Loucy (cell line): ENCODE measurements around the gene SCIN.

Experiments
- H2AFZ ChIP-seq: fragments of 200-600 bp; sonication (generic); 2 replicates; pipeline ENCODE4 v1.6.0; 2016; ENCODE audit warnings: antibody characterized with exemption, mild to moderate bottlenecking, low read length, moderate library complexity
- H3F3A ChIP-seq: fragments of 200-600 bp; 2 replicates; pipeline ENCODE4 v1.6.0; 2016; ENCODE audit warnings: antibody characterized with exemption, low read depth, mild to moderate bottlenecking
- H3K27me3 ChIP-seq: fragments of 200-600 bp; sonication (generic); 2 replicates; pipeline ENCODE4 v1.6.1; 2014; ENCODE audit warnings: low read length, mild to moderate bottlenecking; ENCODE audit not compliant: insufficient read depth, poor library complexity, severe bottlenecking
- H3K36me3 ChIP-seq: fragments of 200-600 bp; sonication (generic); 2 replicates; pipeline ENCODE4 v1.6.1; 2016; ENCODE audit warnings: low read length; ENCODE audit not compliant: insufficient read depth
- H3K4me1 ChIP-seq: fragments of 200-600 bp; sonication (generic); 2 replicates; pipeline ENCODE4 v1.5.1; 2014; ENCODE audit warnings: low read length, mild to moderate bottlenecking; ENCODE audit not compliant: insufficient read depth, poor library complexity, severe bottlenecking
- H3K4me2 ChIP-seq: fragments of 200-600 bp; sonication (generic); 2 replicates; pipeline ENCODE4 v1.6.0; 2014; ENCODE audit warnings: antibody characterized with exemption, low read length, low read depth, mild to moderate bottlenecking; ENCODE audit not compliant: poor library complexity, severe bottlenecking
- H3K4me3 ChIP-seq: fragments of 200-600 bp; sonication (generic); 2 replicates; pipeline ENCODE4 v1.5.1; 2014; ENCODE audit warnings: low read length, mild to moderate bottlenecking, mixed read lengths; ENCODE audit not compliant: poor library complexity, severe bottlenecking
- H3K79me2 ChIP-seq: fragments of 200-600 bp; sonication (generic); 2 replicates; pipeline ENCODE4 v1.6.1; 2014; ENCODE audit warnings: low read length; ENCODE audit not compliant: insufficient read depth
- H3K9ac ChIP-seq: fragments of 200-600 bp; sonication (generic); 2 replicates; pipeline ENCODE4 v1.6.0; 2014; ENCODE audit warnings: mild to moderate bottlenecking, low read depth, low read length, moderate library complexity; ENCODE audit not compliant: poor library complexity, severe bottlenecking
- H3K9me2 ChIP-seq: fragments of 200-600 bp; sonication (generic); replicated peaks from 2 replicates; pipeline ENCODE4 v1.6.1; 2016; ENCODE audit warnings: low read depth, low read length, mixed read lengths
- H3K9me3 ChIP-seq: fragments of 200-600 bp; sonication (generic); 2 replicates; pipeline ENCODE4 v1.6.1; 2014; ENCODE audit warnings: mild to moderate bottlenecking, antibody characterized with exemption, low read length, low read depth; ENCODE audit not compliant: insufficient read depth
- H4K20me1 ChIP-seq: fragments of 200-600 bp; sonication (generic); 2 replicates; pipeline ENCODE4 v1.6.0; 2014; ENCODE audit warnings: antibody characterized with exemption, low read length, mild to moderate bottlenecking; ENCODE audit not compliant: insufficient read depth, poor library complexity, severe bottlenecking
- CTCF ChIP-seq: fragments of 200-600 bp; sonication (generic); conservative IDR thresholded peaks from 2 replicates; pipeline ENCODE4 v1.5.1; 2014; ENCODE audit warnings: mild to moderate bottlenecking, antibody characterized with exemption, low read length
- EZH2phosphoT487 ChIP-seq: fragments of 200-600 bp; IDR thresholded peaks from 2 replicates; pipeline ENCODE4 v1.6.1; 2018; ENCODE audit warnings: antibody characterized with exemption, mild to moderate bottlenecking, moderate library complexity, borderline replicate concordance

SCIN gene

GRCh38 chr7:12674053-12674452 is 103.5 kb downstream of the SCIN start:
- no peak for TF ChIP-seq CTCF
- Histone ChIP-seq H2AFZ (no peak overlapping the region), H3K4me3 (no peak overlapping the region), H3K4me2 (no peak overlapping the region), H3K36me3 (no peaks in the 10 kb centered on the region), H3K9ac (no peak overlapping the region), H3K27me3 (no peaks in the 10 kb centered on the region), H3K4me1 (no peaks in the 10 kb centered on the region), H4K20me1 (no peaks in the 10 kb centered on the region), H3F3A (no peaks in the 10 kb centered on the region), H3K9me3 (no peaks in the 10 kb centered on the region), H3K79me2 (no peaks in the 10 kb centered on the region), H3K9me2 (no peaks in the 10 kb centered on the region)

- no peaks in the 10 kb centered on the region for H3F3A ChIP-seq
- no peaks in the 10 kb centered on the region for H3K79me2 ChIP-seq
- TF ChIP-seq EZH2phosphoT487 = no peak
- TF ChIP-seq CTCF = peak; percentile 48
- no peaks in the 10 kb centered on the region for H3K36me3 ChIP-seq
- H3K4me3 ChIP-seq = no peak overlapping the region
- H3K4me2 ChIP-seq = no peak overlapping the region
- H3K9me3 ChIP-seq = no peaks in the 10 kb centered on the region
- no peaks in the 10 kb centered on the region for H3K4me1 ChIP-seq
- H3K9ac ChIP-seq = no peak overlapping the region
- H3K9me2 ChIP-seq = no peaks in the 10 kb centered on the region
- no peaks in the 10 kb centered on the region for H4K20me1 ChIP-seq
- no peak overlapping the region for H2AFZ ChIP-seq
- no peaks in the 10 kb centered on the region for H3K27me3 ChIP-seq
These were observed 104.3 kb downstream of the SCIN start for GRCh38 chr7:12674861-12675260.

GRCh38 chr7:12683678-12684585 is 113.4 kb downstream of the SCIN start:
- TF ChIP-seq CTCF (no peak), EZH2phosphoT487 (no peak)
- no peak overlapping the region for H2AFZ ChIP-seq
- H3K79me2 ChIP-seq = no peaks in the 10 kb centered on the region

More at GRCh38 chr7:12683678-12684585, 113.4 kb downstream of the SCIN start:
- Histone ChIP-seq H3K36me3 (no peaks in the 10 kb centered on the region), H3K9me3 (no peaks in the 10 kb centered on the region), H3K4me3 (no peak overlapping the region), H3K4me1 (no peaks in the 10 kb centered on the region), H3K9me2 (no peaks in the 10 kb centered on the region), H3K27me3 (no peaks in the 10 kb centered on the region), H3K4me2 (no peak overlapping the region), H3K9ac (no peak overlapping the region), H3F3A (no peaks in the 10 kb centered on the region), H4K20me1 (no peaks in the 10 kb centered on the region)
